ENCODE data around the gene NRXN3.

NRXN3 gene

DNA sequence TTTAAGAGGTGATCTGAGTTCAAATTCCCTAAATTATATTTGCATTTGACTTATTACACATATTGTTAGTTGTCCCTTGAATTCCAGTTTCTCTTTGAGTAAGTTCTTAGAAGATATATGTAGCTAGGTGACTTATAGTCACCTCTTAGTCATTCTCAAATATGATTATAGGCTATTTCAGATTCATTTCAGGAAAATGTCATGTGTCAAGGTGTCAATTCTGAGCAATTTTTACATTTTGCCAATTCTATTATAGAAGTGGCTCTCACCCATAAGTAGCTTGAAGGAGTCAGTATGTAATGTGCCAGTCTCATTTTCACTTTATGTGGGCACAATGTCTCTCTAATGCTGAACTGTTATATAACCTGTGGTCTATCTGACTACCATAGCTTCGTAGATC is 1417.7 kb downstream of the NRXN3 start:
- peak; percentile 7 for DNase-seq (ENCODE audit: low read depth)
- TF ChIP-seq, protein P1, sequence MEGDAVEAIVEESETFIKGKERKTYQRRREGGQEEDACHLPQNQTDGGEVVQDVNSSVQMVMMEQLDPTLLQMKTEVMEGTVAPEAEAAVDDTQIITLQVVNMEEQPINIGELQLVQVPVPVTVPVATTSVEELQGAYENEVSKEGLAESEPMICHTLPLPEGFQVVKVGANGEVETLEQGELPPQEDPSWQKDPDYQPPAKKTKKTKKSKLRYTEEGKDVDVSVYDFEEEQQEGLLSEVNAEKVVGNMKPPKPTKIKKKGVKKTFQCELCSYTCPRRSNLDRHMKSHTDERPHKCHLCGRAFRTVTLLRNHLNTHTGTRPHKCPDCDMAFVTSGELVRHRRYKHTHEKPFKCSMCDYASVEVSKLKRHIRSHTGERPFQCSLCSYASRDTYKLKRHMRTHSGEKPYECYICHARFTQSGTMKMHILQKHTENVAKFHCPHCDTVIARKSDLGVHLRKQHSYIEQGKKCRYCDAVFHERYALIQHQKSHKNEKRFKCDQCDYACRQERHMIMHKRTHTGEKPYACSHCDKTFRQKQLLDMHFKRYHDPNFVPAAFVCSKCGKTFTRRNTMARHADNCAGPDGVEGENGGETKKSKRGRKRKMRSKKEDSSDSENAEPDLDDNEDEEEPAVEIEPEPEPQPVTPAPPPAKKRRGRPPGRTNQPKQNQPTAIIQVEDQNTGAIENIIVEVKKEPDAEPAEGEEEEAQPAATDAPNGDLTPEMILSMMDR (IDR thresholded peaks at IDR 0.05; ENCODE audit: insufficient read depth, low read depth, low read length, missing control alignments): no peak
- no peak overlapping the region for H3K4me3 ChIP-seq (ENCODE audit: low read depth, low read length)

DNA sequence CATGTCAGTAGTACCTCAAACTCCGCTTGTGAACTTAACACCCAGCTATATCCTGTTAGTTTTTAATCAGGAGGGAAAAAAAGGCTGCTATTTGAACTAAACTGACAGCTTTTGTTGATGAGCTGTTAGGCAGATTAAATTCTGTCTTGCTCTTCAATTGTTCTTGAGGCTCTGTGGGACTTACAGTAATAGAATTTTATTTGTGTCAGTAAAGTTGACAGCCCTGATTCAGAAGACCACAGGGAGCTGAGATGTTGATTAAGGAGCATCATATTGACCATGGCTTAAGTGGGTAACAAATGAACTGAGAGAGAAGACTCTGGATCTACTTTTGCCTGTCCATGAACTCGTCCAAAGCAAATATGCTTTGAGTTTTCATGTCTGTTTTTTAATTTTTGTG is 1418.2 kb downstream of the NRXN3 start:
- no peak for DNase-seq (ENCODE audit: low read depth)
- H3K4me3 ChIP-seq (ENCODE audit: low read depth, low read length): no peak overlapping the region
- TF ChIP-seq, protein P1 (IDR thresholded peaks at IDR 0.05; ENCODE audit: insufficient read depth, low read depth, low read length, missing control alignments): no peak

DNA sequence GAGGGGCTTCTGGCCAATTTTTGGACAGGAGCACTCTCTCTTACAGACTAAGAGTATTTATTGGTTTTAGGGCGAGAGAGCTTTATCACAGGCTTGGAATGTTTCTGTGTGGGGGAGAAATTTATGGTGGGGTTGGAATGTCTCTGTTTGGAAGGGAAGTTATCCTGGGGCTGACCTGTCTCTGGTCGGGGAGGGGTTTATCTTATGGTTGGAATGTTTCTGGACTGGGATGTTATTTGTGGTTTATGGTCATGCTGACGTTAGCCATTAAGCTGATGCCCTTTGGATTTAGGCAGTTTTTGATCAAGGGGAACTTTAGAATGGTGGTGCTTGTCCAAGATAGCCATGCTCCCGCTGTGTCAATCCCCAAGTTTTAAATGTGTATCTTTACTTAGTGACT is 1426.4 kb downstream of the NRXN3 start:
- TF ChIP-seq, protein P1 (IDR thresholded peaks at IDR 0.05; ENCODE audit: insufficient read depth, low read depth, low read length, missing control alignments): no peak
- DNase-seq (ENCODE audit: low read depth): no peak
- no peak overlapping the region for H3K4me3 ChIP-seq (ENCODE audit: low read depth, low read length)

DNA sequence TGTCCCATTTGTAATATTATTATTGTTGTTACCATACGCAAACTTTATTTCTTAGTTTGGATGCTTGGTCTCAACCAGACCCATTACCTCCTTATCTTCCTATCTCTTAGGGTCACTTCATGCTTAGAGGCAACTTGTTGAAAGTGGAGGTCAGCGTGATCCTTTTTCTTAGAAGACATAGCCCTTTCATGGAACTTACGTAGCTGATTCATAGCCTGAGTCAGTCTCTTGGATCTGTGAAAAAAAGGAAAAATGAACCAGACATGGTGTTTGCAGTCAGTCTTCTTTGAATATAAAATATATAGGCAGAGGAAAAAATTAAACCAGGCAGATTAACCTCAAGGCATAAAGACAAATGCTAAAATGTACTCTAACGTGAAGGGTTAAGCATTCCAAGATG is 1427.4 kb downstream of the NRXN3 start:
- H3K4me3 ChIP-seq (ENCODE audit: low read depth, low read length): no peak overlapping the region
- no peak for DNase-seq (ENCODE audit: low read depth)

DNA sequence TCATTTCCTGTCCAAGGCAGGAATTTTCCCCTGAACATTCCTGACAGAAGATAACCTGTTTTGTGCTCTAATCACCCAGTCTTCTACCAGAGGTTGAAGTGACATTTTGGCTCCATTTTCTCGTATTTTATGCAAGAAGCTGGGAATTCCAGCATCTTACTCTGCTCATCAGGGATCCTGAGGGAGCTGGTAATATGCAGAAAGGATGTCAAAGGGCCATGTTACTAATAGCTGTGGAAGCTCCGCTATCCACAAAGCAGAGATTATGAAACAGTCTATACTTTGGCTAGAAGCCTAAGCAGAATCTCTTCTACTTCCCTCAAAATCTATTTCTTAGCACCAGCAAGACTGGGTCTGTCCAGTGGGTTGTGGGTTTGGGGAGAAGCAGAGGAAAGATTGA is 1428.2 kb downstream of the NRXN3 start:
- no peak overlapping the region for H3K4me3 ChIP-seq (ENCODE audit: low read depth, low read length)
- TF ChIP-seq, protein P1 (IDR thresholded peaks at IDR 0.05; ENCODE audit: insufficient read depth, low read depth, low read length, missing control alignments): no peak
- no peak for DNase-seq (ENCODE audit: low read depth)

More for the DNA sequence above, 1427.4 kb downstream of the NRXN3 start:
- TF ChIP-seq, protein P1 (IDR thresholded peaks at IDR 0.05; ENCODE audit: insufficient read depth, low read depth, low read length, missing control alignments): no peak

DNA sequence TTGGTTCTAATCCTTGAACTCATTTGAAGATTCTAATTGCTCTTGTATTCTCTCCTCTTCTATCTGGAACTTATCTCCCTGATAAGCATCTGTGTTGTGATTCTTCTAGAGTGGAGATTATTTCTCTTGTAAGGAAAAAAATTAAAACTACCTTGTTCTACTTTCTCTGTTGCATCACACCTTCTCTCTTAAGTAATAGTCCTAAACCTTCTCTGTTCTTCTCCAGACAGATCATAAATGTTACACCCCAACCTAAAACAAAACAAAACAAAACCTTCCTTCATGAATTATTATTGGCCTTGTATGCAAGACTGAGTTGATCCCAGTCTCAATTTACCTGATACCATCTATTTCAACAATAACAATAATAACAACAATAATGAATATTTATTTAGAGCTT is 1429.1 kb downstream of the NRXN3 start:
- DNase-seq (ENCODE audit: low read depth): no peak
- TF ChIP-seq, protein P1 (IDR thresholded peaks at IDR 0.05; ENCODE audit: insufficient read depth, low read depth, low read length, missing control alignments): no peak
- H3K4me3 ChIP-seq (ENCODE audit: low read depth, low read length): no peak overlapping the region

DNA sequence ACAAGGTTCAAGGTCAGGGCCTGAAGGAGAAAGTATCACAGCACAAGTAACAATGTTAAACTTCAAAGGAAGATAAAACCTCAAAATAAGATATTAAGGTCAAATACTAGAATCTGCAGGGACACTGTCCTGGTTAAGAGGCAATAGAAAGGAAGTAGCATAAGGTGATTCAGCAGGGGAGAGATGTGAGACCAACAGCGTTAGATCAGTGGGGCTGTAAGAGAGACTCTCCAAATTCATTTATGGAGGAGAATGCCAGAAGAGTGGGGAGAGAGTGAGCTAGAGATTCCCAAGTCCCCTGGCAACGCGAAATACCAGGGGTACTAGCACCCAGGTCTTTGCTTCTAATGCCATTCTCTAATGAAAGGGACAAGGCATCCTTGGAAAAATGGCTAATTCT is 1430.2 kb downstream of the NRXN3 start:
- no peak for DNase-seq (ENCODE audit: low read depth)

More for the DNA sequence above, 1430.2 kb downstream of the NRXN3 start:
- TF ChIP-seq, protein P1 (IDR thresholded peaks at IDR 0.05; ENCODE audit: insufficient read depth, low read depth, low read length, missing control alignments): no peak
- H3K4me3 ChIP-seq (ENCODE audit: low read depth, low read length): no peak overlapping the region
